GM19193 (cell line): ENCODE data around the gene CFAP299.

ENCODE experiments used
- POLR2A ChIP-seq: IDR thresholded peaks from 4 replicates; pipeline ENCODE4 v1.6.1; 2011; ENCODE audit not compliant: insufficient read depth, insufficient read length; ENCODE audit errors: extremely low read depth

Gene CFAP299

DNA sequence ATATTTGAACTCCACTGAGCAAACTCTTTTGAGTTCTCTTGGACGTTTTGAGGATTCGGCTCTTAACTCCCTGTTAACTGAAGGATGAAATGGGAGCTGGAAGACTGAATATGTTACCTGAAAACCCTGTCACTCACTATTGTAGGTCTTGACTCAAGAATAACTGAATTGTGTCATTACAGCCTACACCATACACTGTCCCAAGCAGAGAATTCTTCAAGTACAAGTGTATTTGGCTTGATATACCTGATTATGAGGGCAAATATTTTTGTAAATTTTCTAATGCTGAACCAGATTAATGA lies 276.1 kb downstream of the CFAP299 start:
- no peak for TF ChIP-seq POLR2A

DNA sequence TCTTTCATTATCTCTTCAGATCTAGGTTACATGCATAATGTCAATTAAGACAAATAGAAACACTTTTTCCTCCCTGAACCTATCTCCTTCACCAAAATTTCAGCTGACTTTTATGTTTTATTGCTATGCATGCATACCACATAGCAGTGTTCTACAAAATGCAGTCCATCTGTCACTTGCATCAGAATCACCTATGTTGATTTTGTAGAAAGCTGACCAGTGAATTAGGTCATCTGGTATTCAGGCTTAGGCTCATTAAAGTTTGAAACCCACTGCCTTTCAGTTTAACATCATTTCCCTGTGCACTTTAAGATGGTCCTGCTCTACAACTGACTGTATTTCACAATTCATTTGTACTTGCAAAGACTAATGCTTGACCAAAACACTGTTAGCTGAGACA lies 277.9 kb downstream of the CFAP299 start:
- no peak for TF ChIP-seq POLR2A

DNA sequence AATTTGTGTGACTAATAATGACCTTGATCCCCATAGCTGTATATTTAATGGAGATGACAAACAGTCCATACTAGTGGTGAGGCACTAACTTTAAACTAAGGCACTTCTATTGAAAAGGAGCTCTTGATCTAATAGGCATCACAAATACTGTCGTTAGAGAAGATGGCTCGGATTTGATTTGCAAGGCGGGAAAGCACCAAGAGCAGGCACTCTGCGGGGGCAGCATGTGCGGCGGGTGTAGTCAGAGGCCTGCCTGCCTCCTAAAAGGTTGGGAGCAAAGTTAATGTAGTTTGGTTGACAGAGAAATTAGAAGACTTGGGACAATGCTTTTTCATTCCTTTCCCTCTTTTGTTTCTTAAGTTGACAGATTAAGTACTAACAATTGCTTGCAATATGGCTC lies 278.8 kb downstream of the CFAP299 start:
- TF ChIP-seq POLR2A: no peak

DNA sequence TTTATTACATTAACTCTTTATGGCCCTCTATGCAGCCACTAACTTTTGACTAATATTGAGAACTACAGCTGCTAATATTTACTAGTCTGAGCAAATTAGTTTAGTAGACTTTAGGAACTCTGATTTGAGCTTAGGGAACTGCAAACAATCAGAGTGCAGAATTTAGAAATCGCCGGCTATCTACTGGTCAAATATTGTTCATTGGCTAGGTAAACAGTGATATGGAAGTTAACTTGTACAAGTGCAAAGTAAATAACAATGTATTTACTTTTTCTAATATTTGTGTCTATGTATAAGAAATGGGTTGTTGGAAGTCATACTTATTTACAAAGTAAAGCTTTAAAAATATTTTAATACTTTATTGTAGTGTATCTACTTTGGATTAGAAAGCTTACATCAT lies 279.6 kb downstream of the CFAP299 start:
- no peak for TF ChIP-seq POLR2A

DNA sequence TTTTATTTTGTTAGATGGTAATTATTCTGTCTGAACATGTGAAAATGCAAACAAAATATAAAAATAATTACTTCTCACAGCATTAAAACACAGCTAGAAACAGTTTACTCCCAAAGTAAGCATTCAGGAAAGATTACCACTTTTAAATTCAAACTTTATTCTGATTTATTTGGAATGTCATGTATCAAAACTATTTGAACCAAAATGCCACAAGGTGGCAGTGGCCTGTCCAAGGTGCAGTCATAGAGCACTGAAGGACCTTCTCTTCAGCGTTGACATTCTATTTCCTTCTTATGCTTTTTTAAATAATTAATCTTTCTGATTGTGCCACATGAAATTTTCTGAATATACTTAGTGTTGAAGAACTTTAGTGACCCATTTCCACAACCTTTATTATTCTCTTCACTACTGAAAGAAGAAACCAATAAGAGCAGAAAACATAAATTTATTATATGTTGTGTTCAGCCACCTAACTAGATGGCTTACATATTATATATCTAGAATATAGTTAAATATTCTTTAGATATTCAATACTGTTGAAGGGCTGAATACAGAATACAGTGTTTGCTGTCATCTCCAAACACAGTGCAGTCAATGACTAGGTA lies 283.6 kb downstream of the CFAP299 start:
- TF ChIP-seq POLR2A: no peak

DNA sequence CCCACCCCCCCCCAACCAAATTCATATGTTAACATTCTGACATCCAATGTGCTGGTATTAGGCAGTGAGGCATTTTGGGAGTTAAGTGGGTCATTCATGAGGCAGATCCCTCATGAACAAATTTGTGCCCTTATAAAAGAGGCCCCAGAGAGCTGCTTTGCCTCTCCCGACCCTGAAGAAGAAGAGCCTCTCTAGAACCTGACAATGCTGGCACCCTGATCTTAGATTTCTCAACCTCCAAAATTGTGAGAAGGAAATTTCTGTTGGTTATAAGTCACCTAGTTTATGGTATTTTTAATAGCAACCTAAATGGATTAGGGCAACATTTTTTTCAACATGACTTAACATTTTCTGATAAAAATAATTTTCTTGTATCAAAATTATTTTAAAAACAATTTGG lies 296.3 kb downstream of the CFAP299 start:
- TF ChIP-seq POLR2A: no peak

DNA sequence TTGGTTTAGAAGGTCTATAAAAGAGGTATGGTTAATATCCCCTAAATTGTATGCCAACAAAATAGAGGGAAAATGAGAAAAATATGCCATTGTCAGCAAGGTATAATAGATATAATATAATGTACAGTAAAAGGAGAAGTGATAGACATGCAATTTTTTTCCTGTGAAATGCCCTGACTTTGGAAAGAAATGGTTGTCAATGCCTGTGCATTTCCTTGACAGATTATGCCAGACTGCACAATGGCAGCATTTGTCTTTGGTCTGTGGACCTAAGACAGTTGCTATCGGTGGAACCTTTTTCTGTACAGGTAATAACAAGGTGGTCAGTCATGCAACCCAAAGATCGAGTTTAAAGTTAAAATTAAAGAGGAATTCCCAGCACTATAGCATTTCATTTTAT lies 301.7 kb downstream of the CFAP299 start:
- TF ChIP-seq POLR2A: no peak

DNA sequence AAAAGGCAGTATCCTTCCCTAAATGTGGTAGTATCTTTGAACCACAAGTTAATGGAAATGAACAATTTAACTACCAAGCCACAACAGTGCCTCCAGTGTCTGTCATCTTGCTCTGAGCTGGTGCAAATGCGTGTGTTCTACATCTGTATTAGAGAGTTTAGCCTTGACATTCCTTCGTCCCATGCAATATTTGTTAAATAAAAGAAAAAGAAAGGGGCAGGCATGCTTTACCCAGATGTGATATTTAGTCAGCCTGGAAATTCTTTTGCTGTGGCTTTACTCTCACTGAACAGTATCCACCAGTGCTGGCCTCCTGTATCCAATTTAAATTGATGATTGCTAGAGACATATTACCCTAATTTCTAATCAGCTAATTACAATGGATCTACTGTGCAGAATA lies 310.5 kb downstream of the CFAP299 start:
- TF ChIP-seq POLR2A: no peak

DNA sequence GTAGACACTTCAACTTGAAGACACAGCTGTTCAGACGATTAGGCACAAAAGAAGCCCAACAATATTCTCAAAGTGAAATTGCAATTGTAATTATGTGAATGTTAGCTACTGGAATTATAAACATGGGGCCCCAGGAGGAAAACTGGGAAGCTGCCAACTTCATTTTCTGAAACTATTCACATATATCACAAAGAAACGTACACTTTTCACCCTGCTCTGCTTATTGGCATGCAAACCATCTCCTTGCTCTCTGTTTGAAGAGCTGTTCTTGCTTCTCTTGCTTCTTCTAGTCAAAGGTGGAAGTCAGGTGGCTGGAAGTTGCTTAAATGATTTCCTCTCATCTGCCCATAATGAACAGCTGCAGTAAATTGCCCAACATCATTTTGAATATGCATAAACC lies 320.1 kb downstream of the CFAP299 start:
- TF ChIP-seq POLR2A: no peak

DNA sequence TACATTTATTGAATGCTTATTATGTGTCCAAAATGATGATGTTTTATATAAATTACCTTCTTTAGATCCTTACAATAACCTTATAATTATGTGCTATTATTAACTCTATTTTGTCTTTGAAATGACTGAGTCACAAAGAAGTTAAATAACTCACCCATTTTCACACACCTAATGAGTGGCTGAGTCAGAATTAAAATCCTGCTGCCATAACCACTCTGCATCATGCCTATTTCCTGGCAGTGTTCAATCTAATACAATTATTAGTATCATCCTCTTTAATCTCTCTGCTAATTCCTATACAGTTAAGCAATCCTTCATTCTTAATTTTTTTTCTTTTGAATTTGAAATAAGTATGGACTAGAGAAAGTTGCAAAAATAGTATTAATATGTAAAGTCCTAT lies 342.9 kb downstream of the CFAP299 start:
- no peak for TF ChIP-seq POLR2A

DNA sequence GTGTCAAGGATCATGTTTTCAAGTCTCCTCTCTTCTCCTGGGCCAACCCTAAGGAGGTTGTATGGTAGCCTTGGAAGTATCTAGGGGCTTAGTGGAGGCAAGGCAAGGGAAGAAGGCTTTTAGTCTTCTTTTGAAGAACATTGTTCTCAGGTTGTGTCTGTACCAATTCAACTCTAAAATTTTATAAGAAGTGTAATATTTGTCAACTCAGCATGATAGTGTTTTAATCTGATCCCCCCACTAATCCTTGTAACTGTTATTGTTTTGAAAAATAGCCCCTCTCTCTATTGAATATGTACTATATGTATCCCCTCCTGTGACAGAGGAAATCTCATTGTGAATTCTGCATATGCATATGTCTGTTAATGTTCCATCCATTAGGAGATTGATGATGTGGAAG lies 345.4 kb downstream of the CFAP299 start:
- no peak for TF ChIP-seq POLR2A

DNA sequence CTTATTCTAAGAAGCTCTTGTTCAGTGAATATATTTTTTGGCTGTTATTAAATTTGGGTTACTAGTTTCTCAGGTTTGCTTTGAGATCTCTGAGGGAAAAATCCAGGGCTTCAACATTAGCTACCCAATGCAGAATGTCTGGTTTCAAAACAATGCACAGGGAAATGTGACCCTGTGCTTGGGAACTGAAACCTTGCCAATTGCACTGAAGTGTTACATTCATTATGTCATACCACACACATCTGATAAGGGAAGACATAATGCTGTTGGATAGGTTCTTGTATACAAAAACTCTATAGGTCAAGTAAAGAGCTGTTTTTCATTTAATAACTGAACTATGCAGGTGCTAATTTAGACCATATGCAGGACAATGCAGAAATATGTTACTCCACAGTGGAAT lies 349.7 kb downstream of the CFAP299 start:
- TF ChIP-seq POLR2A: no peak

DNA sequence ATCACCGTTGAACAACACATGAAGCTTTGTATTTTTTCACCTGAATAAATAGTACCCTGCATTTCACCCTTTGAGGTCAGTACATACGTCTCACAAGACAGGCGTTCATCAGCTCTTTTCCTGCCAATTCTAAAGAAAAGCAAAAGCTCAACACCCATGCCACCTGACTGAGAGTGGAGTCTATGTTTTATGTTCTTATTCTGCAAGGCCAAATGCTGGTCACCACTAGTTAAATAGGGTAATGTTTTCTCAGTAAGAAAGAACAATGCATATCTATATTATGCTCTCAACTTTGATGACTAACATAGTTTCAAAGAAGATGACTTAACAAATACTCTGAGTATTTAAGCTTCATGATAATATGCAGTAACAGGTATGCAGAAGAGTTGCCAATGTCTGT lies 358.6 kb downstream of the CFAP299 start:
- TF ChIP-seq POLR2A: no peak

DNA sequence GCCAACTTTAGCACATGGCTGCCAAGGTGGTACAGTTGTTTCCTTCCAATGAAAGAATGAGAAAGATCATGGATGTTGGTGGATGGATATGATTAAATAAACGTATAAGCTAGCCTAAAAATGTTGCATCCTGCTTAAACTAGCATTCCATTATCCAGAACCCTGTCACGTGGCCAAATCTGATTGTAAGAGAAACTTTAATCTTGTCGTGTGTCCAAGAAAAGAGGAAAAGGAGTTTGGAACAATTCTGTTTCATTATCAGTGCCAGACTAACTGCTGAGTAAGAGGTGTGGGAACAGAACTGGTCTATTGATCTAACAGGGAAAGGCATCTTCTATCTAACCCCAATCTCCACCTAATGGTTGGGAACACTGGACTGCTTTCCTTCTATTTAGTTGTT lies 369.8 kb downstream of the CFAP299 start:
- TF ChIP-seq POLR2A: no peak

DNA sequence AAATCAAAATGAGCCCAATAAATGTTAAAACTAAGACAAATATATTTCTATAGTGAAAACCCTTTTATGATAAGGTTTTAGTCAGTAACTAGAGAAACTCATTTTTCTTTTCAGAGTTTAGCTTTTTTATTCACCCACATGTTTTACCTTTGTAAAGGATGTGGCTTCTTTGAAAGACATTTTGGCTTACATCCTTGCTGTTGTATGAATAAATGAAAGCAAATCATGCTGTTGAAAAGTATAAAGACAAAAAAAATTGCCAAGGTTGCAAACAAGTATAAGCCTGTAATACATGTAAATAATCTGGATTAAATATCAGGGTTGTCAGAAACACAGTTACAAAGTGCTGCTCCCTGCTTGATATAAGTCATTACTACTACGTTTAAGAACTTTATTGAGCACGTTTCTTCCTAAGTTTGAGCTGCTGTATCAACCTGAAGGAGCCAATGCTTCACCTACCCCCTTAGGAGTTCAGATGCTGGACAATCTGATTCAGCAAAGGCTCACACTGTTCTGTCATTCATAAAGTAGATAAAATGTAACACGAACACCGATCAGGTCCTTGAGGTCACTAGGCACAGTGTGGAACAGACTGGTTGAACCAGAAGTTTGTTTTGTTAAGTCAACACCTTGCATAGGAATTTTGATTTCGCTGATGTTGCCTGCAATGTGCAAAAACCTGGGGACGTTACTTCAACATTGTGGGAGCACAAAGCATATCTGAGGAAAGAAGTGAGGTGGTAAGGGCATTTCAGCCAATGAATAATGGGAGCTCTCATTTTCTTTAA lies 373.7 kb downstream of the CFAP299 start:
- no peak for TF ChIP-seq POLR2A

DNA sequence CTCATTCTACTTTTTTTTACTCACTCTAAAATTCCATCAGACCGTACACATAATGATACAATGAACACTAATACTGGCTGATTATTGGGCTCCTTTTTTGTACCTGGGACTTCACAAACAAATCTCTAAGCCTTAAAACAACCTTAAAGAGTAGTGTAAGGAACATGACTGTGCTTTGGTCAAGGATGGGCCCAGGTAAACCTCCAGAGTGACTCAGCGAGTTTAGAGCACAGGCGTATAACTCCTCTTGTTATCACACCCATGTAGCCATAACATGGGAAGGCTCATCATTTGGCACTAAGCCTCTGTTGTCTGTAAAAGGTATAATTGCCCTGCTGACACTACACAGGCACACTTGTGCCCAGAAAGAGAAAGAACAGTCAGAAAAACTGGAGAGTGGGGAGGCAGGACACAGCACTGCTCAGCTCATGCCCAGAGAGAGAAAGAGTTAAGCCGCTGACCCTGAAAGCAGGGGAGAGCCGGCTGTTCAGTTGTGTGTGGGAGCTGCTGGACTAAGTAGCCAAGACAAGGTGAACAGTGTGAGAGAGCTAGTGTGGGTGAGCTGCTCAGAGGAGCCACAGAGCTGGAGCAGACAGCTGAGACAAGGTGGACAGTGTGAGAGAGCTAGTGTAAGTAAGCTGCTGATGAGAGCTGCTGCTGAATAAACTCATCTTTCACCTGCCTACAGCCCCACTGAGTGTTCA lies 375.4 kb downstream of the CFAP299 start:
- no peak for TF ChIP-seq POLR2A
